HFF-Myc (cell line): ENCODE measurements around the gene TBC1D9B.
"Not testable (repeated sequence)": the region's sequence is repeated elsewhere in the genome, so short reads cannot be mapped to it uniquely, and the experiment has no call there.

Source experiments
- DNase-seq: peaks from one replicate; pipeline ENCODE4 v3.0.0-alpha.2; 2011; ENCODE audit warnings: low read depth; ENCODE audit errors: extremely low read depth
- H3K4me3 ChIP-seq: replicated peaks from 2 replicates; pipeline ENCODE4 v1.5.1; 2011; ENCODE audit warnings: low read depth, mild to moderate bottlenecking, control low read depth, low read length
- CTCF ChIP-seq: IDR thresholded peaks from 2 replicates; pipeline ENCODE4 v1.5.1; 2012; ENCODE audit warnings: mild to moderate bottlenecking, low read depth, low read length, control low read depth; ENCODE audit errors: missing control alignments

Gene TBC1D9B

GRCh38 chr5:179875741-179876609, 31.7 kb downstream of the TBC1D9B start:
- DNase-seq = no peak
- H3K4me3 ChIP-seq = no peak overlapping the region
- no peak for TF ChIP-seq CTCF

DNA sequence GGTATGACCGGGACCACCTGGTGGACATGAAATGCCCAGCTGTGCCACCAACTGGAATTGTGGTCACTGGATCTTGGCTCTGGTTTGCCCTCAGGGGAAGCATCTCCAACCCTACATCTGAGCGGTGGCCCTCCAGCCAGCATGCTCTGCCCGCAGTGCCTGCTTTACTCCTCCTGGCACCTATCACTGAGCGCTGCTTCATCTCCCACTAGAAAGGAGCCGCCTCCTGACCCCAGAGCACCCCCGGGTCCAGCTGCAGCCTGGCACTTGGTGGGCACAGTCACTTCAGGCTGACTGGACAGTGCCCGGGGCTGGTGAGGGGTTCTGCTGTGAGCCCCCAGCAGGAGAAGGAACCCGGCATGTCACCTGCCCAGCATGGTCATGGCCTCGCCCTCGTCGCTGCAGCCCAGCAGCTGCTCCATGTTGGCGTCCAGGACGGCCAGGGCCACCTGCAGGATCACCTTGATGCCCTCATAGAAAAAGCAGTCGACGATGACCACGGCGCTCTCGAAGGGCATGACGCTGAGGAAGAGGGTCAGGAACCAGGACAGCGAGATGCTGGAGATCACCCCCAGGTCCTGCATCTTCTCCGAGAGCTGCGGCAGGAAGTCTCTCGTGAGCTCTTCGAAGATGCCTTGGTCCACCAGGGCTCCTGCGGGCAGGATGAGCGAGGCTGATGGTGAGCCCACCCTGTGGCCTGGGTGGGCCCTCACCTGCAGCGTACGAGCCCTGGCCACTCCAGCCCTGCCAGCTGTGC, 33.0 kb downstream of the TBC1D9B start:
- DNase-seq = no peak

DNA sequence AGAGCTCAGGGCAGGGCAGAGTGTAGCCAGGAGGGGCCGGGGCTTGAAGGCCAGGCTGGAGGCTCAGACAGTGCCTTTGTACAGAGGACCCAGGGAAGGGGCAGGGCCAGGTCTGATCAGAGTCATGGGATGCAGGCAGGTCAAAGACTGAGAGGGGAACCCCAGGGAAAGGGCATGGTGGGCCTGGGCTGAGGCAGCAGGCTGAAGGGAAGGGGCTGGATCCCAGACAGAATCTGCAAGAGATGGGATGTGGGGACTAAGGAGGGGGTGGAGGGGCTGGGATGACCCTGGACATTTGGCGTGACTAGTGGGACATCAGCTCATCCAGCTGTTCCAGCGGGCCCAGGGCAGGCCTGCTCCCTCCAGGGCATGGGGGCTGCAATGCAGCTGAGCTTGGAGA, 33.6 kb downstream of the TBC1D9B start:
- no peak overlapping the region for H3K4me3 ChIP-seq
- DNase-seq = no peak
- no peak for TF ChIP-seq CTCF

More for the DNA sequence above, 33.0 kb downstream of the TBC1D9B start:
- no peak overlapping the region for H3K4me3 ChIP-seq
- TF ChIP-seq CTCF = no peak

DNA sequence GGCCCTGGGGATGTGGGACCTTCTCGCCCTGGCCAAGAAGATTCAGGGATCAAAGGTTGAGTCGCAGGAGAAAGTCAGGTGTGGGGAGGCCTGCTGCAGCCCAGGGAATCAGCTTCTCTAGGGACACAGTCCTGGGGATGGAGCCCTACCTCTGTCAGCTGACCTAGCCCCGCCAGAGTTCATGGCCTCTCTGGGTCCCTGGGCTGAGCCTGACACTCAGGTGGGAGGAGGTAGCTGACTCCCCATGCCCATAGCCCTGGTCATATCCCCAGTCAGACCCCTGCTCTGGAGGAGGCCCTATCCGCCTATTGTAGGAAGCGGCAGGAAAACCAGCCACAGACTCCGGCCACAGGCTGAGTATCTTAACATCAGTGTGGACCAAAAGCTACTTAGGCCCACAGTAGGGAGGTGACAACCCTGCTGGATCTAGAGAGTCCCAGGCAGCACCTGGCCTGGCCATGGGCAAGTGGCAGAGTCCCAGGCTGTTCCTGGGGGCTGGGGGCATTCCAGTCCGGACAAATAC, 34.0 kb downstream of the TBC1D9B start:
- no peak for DNase-seq
- TF ChIP-seq CTCF = no peak
- no peak overlapping the region for H3K4me3 ChIP-seq

GRCh38 chr5:179872828-179873575, 34.7 kb downstream of the TBC1D9B start:
- no peak overlapping the region for H3K4me3 ChIP-seq
- no peak for DNase-seq
- no peak for TF ChIP-seq CTCF

- TF ChIP-seq CTCF = no peak
- DNase-seq = no peak
- H3K4me3 ChIP-seq = no peak overlapping the region
Observed at GRCh38 chr5:179872055-179872827, 35.5 kb downstream of the TBC1D9B start.

GRCh38 chr5:179871533-179871932, 36.2 kb downstream of the TBC1D9B start:
- H3K4me3 ChIP-seq, DNase-seq: not testable (repeated sequence)
